A549 (cell line): Measurements from ENCODE around the gene LCK.

ENCODE experiments used
- BCL3 ChIP-seq: fragments of >200 bp; sonication (Bioruptor Twin); formaldehyde crosslinking; IDR thresholded peaks from 3 replicates; pipeline ENCODE4 v1.6.1; 2016
- CHD4 ChIP-seq: fragments of 200-600 bp; sonication (generic); IDR thresholded peaks from 2 replicates; pipeline ENCODE4 v1.6.1; 2016; ENCODE audit warnings: antibody characterized with exemption, mild to moderate bottlenecking, borderline replicate concordance
- CTCF ChIP-seq: fragments of >200 bp; sonication (Bioruptor Twin); formaldehyde crosslinking; IDR thresholded peaks from 3 replicates; pipeline ENCODE4 v1.5.1; 2016
- RAD21 ChIP-seq, 2 experiments: fragments of >200 bp in 1 of 2; sonication (Bioruptor Twin) in 1 of 2; formaldehyde crosslinking in 1 of 2; IDR thresholded peaks in 1 of 2; conservative IDR thresholded peaks in 1 of 2; 2 replicates in 1 of 2; 3 replicates in 1 of 2; pipeline ENCODE4 v1.6.1; 2012 to 2018; ENCODE audit warnings: inconsistent platforms in 1 of 2
- RFX5 ChIP-seq: fragments of 450-650 bp; IDR thresholded peaks from 2 replicates; pipeline ENCODE4 v1.7.1; 2014; ENCODE audit warnings: antibody characterized with exemption, mild to moderate bottlenecking, moderate library complexity

GRCh38 chr1:32334864-32335534 lies 83.9 kb downstream of the LCK start:
- peak; percentile 61 for TF ChIP-seq CTCF
- TF ChIP-seq RAD21 (conservative IDR thresholded peaks at IDR 0.05 in 1 of 2, IDR thresholded peaks at IDR 0.05 in 1 of 2), result peak in 1 of 2 experiments; percentile 45; a peak in 2 of 5 replicates
- TF ChIP-seq BCL3, result no peak
- TF ChIP-seq CHD4, result no peak
- no peak for TF ChIP-seq RFX5
